ENCODE data around the gene TMEM92.
"Not testable (repeated sequence)": the region's sequence is repeated elsewhere in the genome, so short reads cannot be mapped to it uniquely, and the experiment has no call there.

The TMEM92 gene

DNA sequence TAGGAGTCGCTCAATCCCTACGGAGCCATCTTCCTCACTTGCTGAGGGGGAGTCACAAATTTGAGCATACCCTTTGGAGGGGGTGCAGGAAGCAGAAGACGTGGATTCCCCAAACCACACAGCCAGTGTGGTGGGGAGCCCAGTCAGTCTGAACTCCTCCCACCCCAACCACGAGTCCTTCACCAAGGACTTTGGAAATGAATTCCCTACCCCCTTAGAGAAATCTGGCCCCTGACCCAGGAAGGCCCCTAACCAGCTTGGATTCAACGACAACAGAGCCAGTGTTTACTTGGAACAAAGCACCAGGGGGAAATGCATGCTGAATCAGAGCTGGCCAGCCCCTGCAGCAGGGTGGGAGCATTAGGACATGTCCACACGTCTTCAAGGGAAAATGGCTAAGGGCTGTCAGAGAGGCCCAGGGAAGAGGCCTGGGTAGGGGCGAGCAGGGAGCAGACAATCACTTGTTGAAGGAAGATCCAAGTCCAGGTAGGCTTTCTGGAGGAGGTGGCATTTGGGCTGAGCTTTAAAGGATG lies 5.5 kb upstream of the TMEM92 start:
- Histone ChIP-seq H3K27me3 (ENCODE audit: control insufficient read depth in 2 of 2, insufficient read depth in 2 of 2, low read length in 2 of 2) (no peaks in the 10 kb centered on the region), H3K9ac (ENCODE audit: low read depth in 1 of 2, low read length in 2 of 2) (no peak overlapping the region), H3K4me3 (ENCODE audit: low read length in 2 of 2) (no peak overlapping the region), H3K4me1 (ENCODE audit: control insufficient read depth in 2 of 2, insufficient read depth in 2 of 2, low read length in 2 of 2) (peaks cover 9 to 11% of the 10 kb centered on the region in 2 donors), H3K9me3 (ENCODE audit: control insufficient read depth in 2 of 2, low read length in 2 of 2) (no peaks in the 10 kb centered on the region), H3K36me3 (ENCODE audit: control insufficient read depth in 2 of 2, insufficient read depth in 2 of 2, low read length in 2 of 2) (no peaks in the 10 kb centered on the region), H3K27ac (ENCODE audit: low read depth in 2 of 2, low read length in 2 of 2) (no peak overlapping the region)

DNA sequence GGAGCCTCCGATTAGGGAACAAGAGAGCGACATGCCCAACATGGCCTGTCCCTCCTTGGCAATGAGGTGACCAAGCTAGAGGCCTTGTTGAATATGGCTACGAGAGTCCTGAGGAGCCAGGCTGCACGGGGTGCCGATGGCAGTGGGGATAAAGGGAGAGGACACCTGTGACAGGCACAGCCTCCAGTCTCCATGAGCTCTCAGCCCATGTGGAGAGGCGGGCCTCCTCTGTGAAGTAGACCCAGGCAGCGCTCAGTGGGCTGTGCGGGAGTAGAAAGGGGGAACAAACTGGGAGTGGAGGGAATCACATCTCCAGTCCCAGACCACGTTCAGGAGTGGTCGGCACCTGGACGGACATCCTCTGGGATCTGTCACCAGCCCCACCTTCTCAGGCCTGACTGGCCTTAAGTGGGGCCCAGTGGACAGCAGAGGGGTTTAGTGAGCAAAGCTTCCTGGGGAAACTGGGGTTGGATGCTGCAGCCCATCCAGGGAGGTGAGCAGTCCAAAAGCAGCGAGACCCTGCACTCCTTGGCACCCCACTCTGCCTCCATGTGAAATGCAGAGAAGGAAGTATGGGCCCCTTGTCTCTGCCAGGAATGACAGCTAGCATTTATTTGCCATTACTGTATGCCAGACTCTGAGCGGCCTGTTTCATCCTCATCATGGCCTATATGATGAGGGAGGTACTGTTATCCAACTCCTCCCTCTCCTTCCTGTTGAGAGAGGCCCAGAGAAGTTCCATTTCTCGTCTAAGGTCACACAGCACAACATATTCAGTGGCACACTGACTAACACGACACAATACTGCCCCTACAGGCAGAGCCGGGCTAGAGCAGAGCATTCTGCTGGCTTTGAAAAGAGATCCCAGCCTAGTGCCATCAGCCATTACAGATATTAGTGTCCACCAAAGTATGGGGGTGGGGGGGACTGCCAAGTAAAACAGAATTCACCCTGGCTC lies 4.5 kb upstream of the TMEM92 start:
- Histone ChIP-seq H3K27ac (ENCODE audit: low read depth in 2 of 2, low read length in 2 of 2) (peak overlapping the region; percentile 41 to 60), H3K4me3 (ENCODE audit: low read length in 2 of 2) (no peak overlapping the region), H3K27me3 (ENCODE audit: control insufficient read depth in 2 of 2, insufficient read depth in 2 of 2, low read length in 2 of 2) (no peaks in the 10 kb centered on the region), H3K9ac (ENCODE audit: low read depth in 1 of 2, low read length in 2 of 2) (no peak overlapping the region), H3K4me1 (ENCODE audit: control insufficient read depth in 2 of 2, insufficient read depth in 2 of 2, low read length in 2 of 2) (peaks cover 10 to 11% of the 10 kb centered on the region in 2 donors), H3K9me3 (ENCODE audit: control insufficient read depth in 2 of 2, low read length in 2 of 2) (no peaks in the 10 kb centered on the region), H3K36me3 (ENCODE audit: control insufficient read depth in 2 of 2, insufficient read depth in 2 of 2, low read length in 2 of 2) (no peaks in the 10 kb centered on the region)

DNA sequence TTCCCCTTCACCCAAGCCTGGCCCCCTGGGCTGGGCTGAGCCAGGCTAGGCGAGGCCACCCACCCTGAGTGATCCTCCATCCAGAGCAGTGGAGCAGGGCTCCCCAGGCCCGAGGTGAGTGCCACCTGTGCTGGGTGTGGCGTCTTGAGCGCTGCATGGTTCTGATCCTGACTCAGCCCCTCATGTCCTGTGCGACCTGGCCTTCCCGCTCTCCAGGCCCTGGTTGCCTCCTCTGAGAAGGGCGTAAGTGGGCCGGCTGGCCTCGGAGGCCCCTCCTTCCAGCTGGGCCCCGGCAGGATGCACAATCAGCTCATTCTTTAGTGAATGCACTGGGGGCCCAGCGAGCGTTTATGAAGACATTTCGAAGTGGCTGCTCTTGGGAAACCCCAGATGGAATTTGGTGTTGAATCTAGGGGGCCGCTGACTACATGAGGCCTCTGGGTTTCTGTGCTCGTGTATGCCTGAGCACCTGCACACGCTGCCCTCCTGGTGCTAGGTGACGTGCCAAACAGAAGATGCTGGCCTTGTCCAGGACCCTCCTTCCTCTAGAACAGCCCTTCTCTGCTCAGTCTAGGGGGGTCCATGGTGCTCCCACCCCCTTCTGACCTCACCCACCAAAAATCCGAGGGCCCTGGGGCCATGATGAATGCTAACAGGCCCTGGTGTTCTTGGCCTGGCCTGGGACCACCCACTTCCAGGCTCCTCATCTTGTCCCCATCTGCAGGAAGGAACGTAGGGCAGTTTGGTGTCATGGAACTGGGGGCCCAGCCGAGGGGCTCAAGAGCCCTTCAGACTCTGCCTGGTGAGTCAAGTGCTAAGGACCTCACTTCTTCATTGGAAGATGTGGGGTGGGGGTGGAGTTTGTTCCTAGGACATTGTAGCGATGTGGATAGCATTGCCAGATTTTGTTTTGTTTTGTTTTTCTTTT lies 3.6 kb upstream of the TMEM92 start:
- Histone ChIP-seq H3K27ac (ENCODE audit: low read depth in 2 of 2, low read length in 2 of 2) (peak overlapping the region; percentile 41 to 60), H3K9ac (ENCODE audit: low read depth in 1 of 2, low read length in 2 of 2) (no peak overlapping the region), H3K36me3 (ENCODE audit: control insufficient read depth in 2 of 2, insufficient read depth in 2 of 2, low read length in 2 of 2) (no peaks in the 10 kb centered on the region), H3K27me3 (ENCODE audit: control insufficient read depth in 2 of 2, insufficient read depth in 2 of 2, low read length in 2 of 2) (peaks cover 0 to 2% of the 10 kb centered on the region in 2 donors), H3K4me1 (ENCODE audit: control insufficient read depth in 2 of 2, insufficient read depth in 2 of 2, low read length in 2 of 2) (peaks cover 11 to 16% of the 10 kb centered on the region in 2 donors), H3K4me3 (ENCODE audit: low read length in 2 of 2) (no peak overlapping the region), H3K9me3 (ENCODE audit: control insufficient read depth in 2 of 2, low read length in 2 of 2) (no peaks in the 10 kb centered on the region)

DNA sequence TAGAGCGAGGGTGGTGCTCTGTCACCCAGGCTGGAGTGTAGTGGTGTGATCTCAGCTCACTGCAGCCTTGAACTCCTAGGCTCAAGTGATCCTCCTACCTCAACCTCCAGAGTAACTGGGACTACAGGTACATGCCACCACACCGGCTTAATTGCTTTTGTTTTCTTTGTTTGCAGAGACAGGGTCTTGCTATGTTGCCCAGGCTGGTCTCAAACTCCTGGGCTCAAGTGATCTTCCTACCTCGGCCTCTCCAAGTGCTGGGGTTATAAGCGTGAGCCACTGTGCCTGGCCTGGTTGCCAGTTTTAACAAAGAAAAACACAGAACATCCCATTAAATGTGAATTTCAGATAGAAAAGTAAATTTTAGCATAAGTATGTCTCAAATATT lies 2.9 kb upstream of the TMEM92 start:
- peaks cover 11 to 16% of the 10 kb centered on the region in 2 donors for H3K4me1 ChIP-seq (ENCODE audit: control insufficient read depth in 2 of 2, insufficient read depth in 2 of 2, low read length in 2 of 2)
- H3K9ac ChIP-seq (ENCODE audit: low read depth in 1 of 2, low read length in 2 of 2); H3K27me3 ChIP-seq (ENCODE audit: control insufficient read depth in 2 of 2, insufficient read depth in 2 of 2, low read length in 2 of 2); H3K27ac ChIP-seq (ENCODE audit: low read depth in 2 of 2, low read length in 2 of 2); H3K9me3 ChIP-seq (ENCODE audit: control insufficient read depth in 2 of 2, low read length in 2 of 2); H3K4me3 ChIP-seq (ENCODE audit: low read length in 2 of 2); H3K36me3 ChIP-seq (ENCODE audit: control insufficient read depth in 2 of 2, insufficient read depth in 2 of 2, low read length in 2 of 2): not testable (repeated sequence)

DNA sequence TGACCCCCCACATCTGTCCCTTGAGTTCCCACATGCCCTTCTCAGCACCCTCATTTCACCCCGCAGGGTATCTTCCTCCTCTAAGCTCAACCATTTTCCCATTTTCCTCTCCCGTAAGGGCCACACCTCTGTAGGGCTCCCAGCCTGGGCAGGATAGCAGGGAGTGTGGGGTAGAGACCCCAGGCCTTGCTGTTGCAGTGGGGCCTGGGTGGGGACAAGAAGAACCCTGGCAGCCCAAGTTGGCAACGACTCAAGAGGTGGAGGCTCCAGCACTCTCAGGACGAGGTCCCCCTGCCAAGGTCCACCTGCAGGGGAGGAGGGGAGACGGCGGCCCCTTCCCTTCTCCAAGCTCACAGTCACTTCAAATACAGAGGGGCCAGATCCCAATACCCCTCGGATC lies 2.0 kb upstream of the TMEM92 start:
- peaks cover 0 to 2% of the 10 kb centered on the region in 2 donors for H3K27me3 ChIP-seq (ENCODE audit: control insufficient read depth in 2 of 2, insufficient read depth in 2 of 2, low read length in 2 of 2)
- H3K9me3 ChIP-seq (ENCODE audit: control insufficient read depth in 2 of 2, low read length in 2 of 2) = no peaks in the 10 kb centered on the region
- H3K4me3 ChIP-seq (ENCODE audit: low read length in 2 of 2) = peak overlapping the region; percentile 60 to 84
- peak overlapping the region; percentile 2 to 52 for H3K27ac ChIP-seq (ENCODE audit: low read depth in 2 of 2, low read length in 2 of 2)
- H3K36me3 ChIP-seq (ENCODE audit: control insufficient read depth in 2 of 2, insufficient read depth in 2 of 2, low read length in 2 of 2) = no peaks in the 10 kb centered on the region
- peaks cover 15% of the 10 kb centered on the region in 2 donors for H3K4me1 ChIP-seq (ENCODE audit: control insufficient read depth in 2 of 2, insufficient read depth in 2 of 2, low read length in 2 of 2)
- H3K9ac ChIP-seq (ENCODE audit: low read depth in 1 of 2, low read length in 2 of 2) = peak overlapping the region in 1 of 2 donors; percentile 72

DNA sequence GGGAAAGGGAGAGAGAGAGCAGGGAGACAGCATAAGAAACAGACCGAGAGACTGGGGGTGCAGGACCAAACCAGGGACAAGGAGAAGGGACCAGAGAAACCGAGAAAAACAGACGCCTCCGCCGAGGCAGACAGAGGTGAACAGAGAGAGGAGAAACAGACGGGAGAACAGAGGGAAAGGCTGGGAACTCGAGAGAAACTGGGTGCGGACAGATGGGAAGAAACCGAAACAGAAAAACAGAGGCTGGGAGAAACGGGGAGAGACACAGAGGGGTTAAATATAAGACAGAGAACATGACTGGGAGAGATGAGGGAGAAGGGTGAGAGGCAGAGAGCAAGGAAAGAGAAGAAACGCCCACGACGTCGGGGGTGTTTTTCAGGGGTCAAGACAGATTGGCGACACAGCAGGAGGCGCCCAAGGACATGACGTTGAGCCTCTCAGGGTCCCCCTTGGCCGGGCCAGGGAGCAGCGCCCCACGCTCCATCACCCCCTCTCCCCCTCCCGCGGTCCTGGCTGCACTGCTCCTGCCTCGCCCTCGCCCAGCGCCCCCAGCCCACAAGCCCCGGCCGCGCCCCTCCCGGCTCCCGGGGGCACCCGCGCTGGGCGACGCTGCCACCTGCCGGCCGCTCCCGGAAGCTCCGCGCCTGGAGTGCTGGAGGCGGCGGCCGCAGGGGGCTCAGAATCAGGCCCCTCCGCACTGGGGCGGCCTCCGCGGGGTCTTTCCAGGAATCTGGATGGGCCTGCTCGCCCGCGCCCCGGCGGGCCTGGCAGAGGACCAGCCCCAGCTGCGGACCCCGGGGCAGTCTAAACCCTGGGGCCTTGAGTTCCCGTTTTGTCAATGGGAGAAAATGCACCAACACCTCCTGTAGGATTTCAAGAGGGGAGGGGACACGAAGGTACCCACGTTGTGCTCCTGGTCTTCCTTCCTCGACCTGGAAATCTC lies 1.3 kb upstream of the TMEM92 start:
- peaks cover 21 to 23% of the 10 kb centered on the region in 2 donors for H3K4me1 ChIP-seq (ENCODE audit: control insufficient read depth in 2 of 2, insufficient read depth in 2 of 2, low read length in 2 of 2)
- no peaks in the 10 kb centered on the region for H3K36me3 ChIP-seq (ENCODE audit: control insufficient read depth in 2 of 2, insufficient read depth in 2 of 2, low read length in 2 of 2)
- H3K9me3 ChIP-seq (ENCODE audit: control insufficient read depth in 2 of 2, low read length in 2 of 2) = no peaks in the 10 kb centered on the region
- peak overlapping the region; percentile 60 to 84 for H3K4me3 ChIP-seq (ENCODE audit: low read length in 2 of 2)
- H3K27ac ChIP-seq (ENCODE audit: low read depth in 2 of 2, low read length in 2 of 2) = peak overlapping the region; percentile 2 to 52
- H3K9ac ChIP-seq (ENCODE audit: low read depth in 1 of 2, low read length in 2 of 2) = peak overlapping the region; percentile 48 to 72
- peaks cover 0 to 4% of the 10 kb centered on the region in 2 donors for H3K27me3 ChIP-seq (ENCODE audit: control insufficient read depth in 2 of 2, insufficient read depth in 2 of 2, low read length in 2 of 2)

DNA sequence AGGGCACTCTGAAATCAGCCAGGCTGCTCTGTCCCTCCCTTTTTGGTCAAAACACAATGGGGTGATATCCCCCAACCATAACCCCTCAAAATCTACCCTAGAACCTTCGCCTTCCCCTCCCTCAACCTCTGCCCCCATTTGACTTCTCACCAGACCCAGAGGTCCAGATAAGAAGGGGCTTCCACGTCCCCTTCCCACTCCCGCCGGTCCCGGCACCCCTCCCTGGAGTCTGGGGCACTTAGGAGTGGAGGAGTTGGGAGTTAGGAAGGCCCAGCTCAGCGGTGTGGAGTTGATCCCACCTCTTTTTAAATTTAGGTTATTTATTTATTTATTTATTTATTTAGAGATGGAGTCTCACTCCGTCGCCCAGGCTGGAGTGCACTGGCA lies 619 bp upstream of the TMEM92 start:
- peaks cover 21 to 25% of the 10 kb centered on the region in 2 donors for H3K4me1 ChIP-seq (ENCODE audit: control insufficient read depth in 2 of 2, insufficient read depth in 2 of 2, low read length in 2 of 2)
- H3K9ac ChIP-seq (ENCODE audit: low read depth in 1 of 2, low read length in 2 of 2) = peak overlapping the region in 1 of 2 donors; percentile 8

DNA sequence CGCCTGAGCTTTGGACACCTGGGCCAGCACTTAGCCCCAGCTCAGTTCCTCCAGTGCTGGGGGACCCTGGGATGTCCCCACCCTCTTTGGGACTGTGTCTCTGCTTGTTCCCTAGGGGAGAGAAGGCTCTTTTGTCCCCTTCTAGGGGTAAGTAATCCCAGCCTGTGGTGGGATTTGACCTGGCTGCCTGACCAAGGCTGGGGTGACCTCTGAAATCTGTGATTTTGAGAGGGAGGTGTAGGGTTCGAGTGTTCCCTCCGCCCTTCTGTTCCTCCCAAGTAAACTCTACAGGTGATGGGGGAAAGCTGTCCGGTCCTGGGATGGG lies 593 bp downstream of the TMEM92 start:
- no peak overlapping the region for H3K27ac ChIP-seq (ENCODE audit: low read depth in 2 of 2, low read length in 2 of 2)
- H3K36me3 ChIP-seq (ENCODE audit: control insufficient read depth in 2 of 2, insufficient read depth in 2 of 2, low read length in 2 of 2) = no peaks in the 10 kb centered on the region
- no peaks in the 10 kb centered on the region for H3K9me3 ChIP-seq (ENCODE audit: control insufficient read depth in 2 of 2, low read length in 2 of 2)
- H3K4me3 ChIP-seq (ENCODE audit: low read length in 2 of 2) = peak overlapping the region in 1 of 2 donors; percentile 60
- H3K27me3 ChIP-seq (ENCODE audit: control insufficient read depth in 2 of 2, insufficient read depth in 2 of 2, low read length in 2 of 2) = peaks cover 0 to 4% of the 10 kb centered on the region in 2 donors
- H3K4me1 ChIP-seq (ENCODE audit: control insufficient read depth in 2 of 2, insufficient read depth in 2 of 2, low read length in 2 of 2) = peaks cover 23 to 29% of the 10 kb centered on the region in 2 donors
- H3K9ac ChIP-seq (ENCODE audit: low read depth in 1 of 2, low read length in 2 of 2) = peak overlapping the region in 1 of 2 donors; percentile 3

More for the DNA sequence above, 619 bp upstream of the TMEM92 start:
- Histone ChIP-seq H3K27ac (ENCODE audit: low read depth in 2 of 2, low read length in 2 of 2) (peak overlapping the region in 1 of 2 donors; percentile 52), H3K27me3 (ENCODE audit: control insufficient read depth in 2 of 2, insufficient read depth in 2 of 2, low read length in 2 of 2) (peaks cover 0 to 4% of the 10 kb centered on the region in 2 donors), H3K4me3 (ENCODE audit: low read length in 2 of 2) (no peak overlapping the region), H3K9me3 (ENCODE audit: control insufficient read depth in 2 of 2, low read length in 2 of 2) (no peaks in the 10 kb centered on the region), H3K36me3 (ENCODE audit: control insufficient read depth in 2 of 2, insufficient read depth in 2 of 2, low read length in 2 of 2) (no peaks in the 10 kb centered on the region)

DNA sequence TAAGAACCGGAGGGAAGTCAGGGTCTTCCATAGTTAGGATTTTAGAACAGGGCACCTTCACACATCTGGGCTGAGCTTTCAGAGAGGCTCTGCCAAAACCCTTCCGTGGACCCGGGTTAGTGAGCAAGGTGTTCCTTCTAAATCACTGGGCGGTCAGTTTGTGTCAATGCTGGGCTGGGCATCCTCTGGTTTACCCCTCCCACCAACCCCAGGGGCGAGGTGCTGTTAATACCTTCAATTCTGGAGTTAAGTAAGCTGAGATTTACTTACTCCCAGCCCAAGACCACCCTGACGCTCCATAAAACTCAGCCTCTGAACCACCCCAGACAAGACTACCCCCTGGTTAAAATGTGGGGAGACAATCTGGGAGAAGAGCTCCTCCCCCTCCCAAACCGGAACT lies 1.0 kb downstream of the TMEM92 start:
- no peak overlapping the region for H3K27ac ChIP-seq (ENCODE audit: low read depth in 2 of 2, low read length in 2 of 2)
- H3K4me3 ChIP-seq (ENCODE audit: low read length in 2 of 2) = no peak overlapping the region
- no peaks in the 10 kb centered on the region for H3K9me3 ChIP-seq (ENCODE audit: control insufficient read depth in 2 of 2, low read length in 2 of 2)
- H3K4me1 ChIP-seq (ENCODE audit: control insufficient read depth in 2 of 2, insufficient read depth in 2 of 2, low read length in 2 of 2) = peaks cover 25 to 30% of the 10 kb centered on the region in 2 donors
- peaks cover 0 to 4% of the 10 kb centered on the region in 2 donors for H3K27me3 ChIP-seq (ENCODE audit: control insufficient read depth in 2 of 2, insufficient read depth in 2 of 2, low read length in 2 of 2)
- no peak overlapping the region for H3K9ac ChIP-seq (ENCODE audit: low read depth in 1 of 2, low read length in 2 of 2)
- H3K36me3 ChIP-seq (ENCODE audit: control insufficient read depth in 2 of 2, insufficient read depth in 2 of 2, low read length in 2 of 2) = no peaks in the 10 kb centered on the region
